ENCODE data around the gene CASK.

CASK gene

DNA sequence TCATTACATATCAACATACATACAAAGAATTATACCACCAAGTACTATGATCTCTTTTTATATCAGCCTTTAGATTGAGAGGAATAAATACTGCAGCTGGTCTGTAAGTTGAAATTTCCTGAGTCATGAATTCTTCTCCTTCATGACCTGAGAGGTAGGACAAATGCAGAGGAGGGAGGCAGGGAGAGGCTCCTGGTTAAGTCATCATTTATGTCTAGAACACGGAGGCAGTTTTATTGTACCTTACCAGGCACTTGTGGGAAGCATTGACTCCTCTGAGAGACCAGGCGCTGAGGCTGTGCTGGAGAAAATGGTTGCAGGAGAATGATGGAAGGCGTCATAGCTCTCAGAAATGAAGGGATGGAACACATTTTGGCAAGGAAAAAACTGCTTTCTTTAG lies 12.5 kb upstream of the CASK start:
- no peaks in the 10 kb centered on the region for H3K79me2 ChIP-seq
- H3K4me3 ChIP-seq (ENCODE audit: low read depth, low read length), result no peak overlapping the region
- TF ChIP-seq, protein P1, sequence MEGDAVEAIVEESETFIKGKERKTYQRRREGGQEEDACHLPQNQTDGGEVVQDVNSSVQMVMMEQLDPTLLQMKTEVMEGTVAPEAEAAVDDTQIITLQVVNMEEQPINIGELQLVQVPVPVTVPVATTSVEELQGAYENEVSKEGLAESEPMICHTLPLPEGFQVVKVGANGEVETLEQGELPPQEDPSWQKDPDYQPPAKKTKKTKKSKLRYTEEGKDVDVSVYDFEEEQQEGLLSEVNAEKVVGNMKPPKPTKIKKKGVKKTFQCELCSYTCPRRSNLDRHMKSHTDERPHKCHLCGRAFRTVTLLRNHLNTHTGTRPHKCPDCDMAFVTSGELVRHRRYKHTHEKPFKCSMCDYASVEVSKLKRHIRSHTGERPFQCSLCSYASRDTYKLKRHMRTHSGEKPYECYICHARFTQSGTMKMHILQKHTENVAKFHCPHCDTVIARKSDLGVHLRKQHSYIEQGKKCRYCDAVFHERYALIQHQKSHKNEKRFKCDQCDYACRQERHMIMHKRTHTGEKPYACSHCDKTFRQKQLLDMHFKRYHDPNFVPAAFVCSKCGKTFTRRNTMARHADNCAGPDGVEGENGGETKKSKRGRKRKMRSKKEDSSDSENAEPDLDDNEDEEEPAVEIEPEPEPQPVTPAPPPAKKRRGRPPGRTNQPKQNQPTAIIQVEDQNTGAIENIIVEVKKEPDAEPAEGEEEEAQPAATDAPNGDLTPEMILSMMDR (IDR thresholded peaks at IDR 0.05), result no peak
- H3K36me3 ChIP-seq (ENCODE audit: control insufficient read depth, insufficient read depth, low read length), result no peaks in the 10 kb centered on the region
- no peak overlapping the region for H2AFZ ChIP-seq
- H3K27me3 ChIP-seq (ENCODE audit: control insufficient read depth, insufficient read depth, low read length), result no peaks in the 10 kb centered on the region
- H3K27ac ChIP-seq, result no peak overlapping the region
- no peak overlapping the region for H3K9ac ChIP-seq
- no peaks in the 10 kb centered on the region for H3K4me1 ChIP-seq
- no peaks in the 10 kb centered on the region for H3K9me3 ChIP-seq (ENCODE audit: control insufficient read depth, low read length)
- no peak overlapping the region for H3K4me2 ChIP-seq (ENCODE audit: low read length)

DNA sequence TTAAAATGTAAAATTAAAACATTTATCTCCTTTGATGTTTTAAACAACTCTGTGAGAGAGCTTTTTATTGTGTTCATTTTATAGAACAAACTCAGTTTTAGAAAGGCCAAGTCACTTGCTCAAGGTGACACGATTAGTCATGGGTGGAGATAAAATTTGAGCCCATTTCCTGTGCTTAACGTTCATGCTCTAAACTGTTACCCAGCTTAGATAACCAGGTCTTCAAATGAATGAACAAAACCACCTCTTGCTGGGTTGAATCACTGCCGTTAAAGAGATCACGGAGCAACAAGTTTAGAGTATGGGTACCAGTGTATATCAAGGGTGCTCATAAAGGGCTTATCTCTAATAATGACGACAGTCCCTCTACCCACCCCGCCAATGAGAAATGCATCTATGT lies 10.2 kb upstream of the CASK start:
- Histone ChIP-seq H3K36me3 (ENCODE audit: control insufficient read depth, insufficient read depth, low read length) (no peaks in the 10 kb centered on the region), H3K4me2 (ENCODE audit: low read length) (no peak overlapping the region), H3K9me3 (ENCODE audit: control insufficient read depth, low read length) (no peaks in the 10 kb centered on the region), H3K4me3 (ENCODE audit: low read depth, low read length) (no peak overlapping the region), H3K79me2 (no peaks in the 10 kb centered on the region), H2AFZ (no peak overlapping the region), H3K27me3 (ENCODE audit: control insufficient read depth, insufficient read depth, low read length) (no peaks in the 10 kb centered on the region), H3K9ac (no peak overlapping the region), H3K27ac (no peak overlapping the region), H3K4me1 (no peaks in the 10 kb centered on the region)
- TF ChIP-seq, protein P1 (IDR thresholded peaks at IDR 0.05), result no peak

DNA sequence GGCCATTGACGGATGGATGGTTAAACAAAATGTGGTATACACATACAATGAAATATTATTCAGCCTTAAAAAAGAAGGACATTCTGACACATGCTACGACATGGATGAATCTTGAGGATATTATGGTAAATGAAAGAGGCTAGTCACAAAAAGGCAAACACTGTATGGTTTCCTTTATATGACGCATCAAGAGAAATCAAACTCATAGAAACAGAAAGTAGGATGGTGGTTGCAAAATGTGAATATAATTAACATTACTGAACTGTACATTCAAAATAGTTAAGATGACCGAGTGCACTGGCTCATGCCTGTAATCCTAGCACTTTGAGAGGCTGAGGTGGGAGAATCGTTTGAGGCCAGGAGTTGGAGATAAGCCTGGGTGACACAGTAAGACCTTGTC lies 9.5 kb upstream of the CASK start:
- Histone ChIP-seq H3K79me2 (no peaks in the 10 kb centered on the region), H3K4me2 (ENCODE audit: low read length) (no peak overlapping the region), H3K36me3 (ENCODE audit: control insufficient read depth, insufficient read depth, low read length) (no peaks in the 10 kb centered on the region), H3K4me1 (no peaks in the 10 kb centered on the region), H3K9me3 (ENCODE audit: control insufficient read depth, low read length) (no peaks in the 10 kb centered on the region), H3K9ac (no peak overlapping the region), H2AFZ (no peak overlapping the region), H3K27ac (no peak overlapping the region), H3K4me3 (ENCODE audit: low read depth, low read length) (no peak overlapping the region), H3K27me3 (ENCODE audit: control insufficient read depth, insufficient read depth, low read length) (no peaks in the 10 kb centered on the region)
- TF ChIP-seq, protein P1 (IDR thresholded peaks at IDR 0.05), result no peak

DNA sequence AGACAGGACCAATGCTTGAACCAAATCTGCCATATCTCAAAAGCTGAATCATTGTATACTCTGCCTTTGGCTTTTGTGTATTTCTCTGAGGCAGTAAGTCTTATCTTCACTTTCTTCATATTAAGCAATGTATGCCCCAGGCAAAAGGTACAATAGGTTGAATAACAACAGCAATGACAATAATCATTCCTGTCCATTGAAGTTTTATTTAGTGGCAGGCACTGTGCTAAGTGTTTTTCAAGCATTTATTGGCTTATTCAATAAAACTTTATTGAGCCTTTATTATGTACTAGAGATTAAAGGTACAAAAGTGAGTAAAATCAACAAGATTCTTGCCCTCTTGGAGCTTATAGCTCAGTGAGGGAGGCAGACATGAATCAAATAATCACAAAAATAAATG lies 8.2 kb upstream of the CASK start:
- Histone ChIP-seq H3K36me3 (ENCODE audit: control insufficient read depth, insufficient read depth, low read length) (no peaks in the 10 kb centered on the region), H3K27me3 (ENCODE audit: control insufficient read depth, insufficient read depth, low read length) (no peaks in the 10 kb centered on the region), H2AFZ (no peak overlapping the region), H3K9ac (no peak overlapping the region), H3K4me3 (ENCODE audit: low read depth, low read length) (no peak overlapping the region), H3K4me2 (ENCODE audit: low read length) (no peak overlapping the region), H3K9me3 (ENCODE audit: control insufficient read depth, low read length) (no peaks in the 10 kb centered on the region), H3K79me2 (no peaks in the 10 kb centered on the region), H3K4me1 (no peaks in the 10 kb centered on the region), H3K27ac (no peak overlapping the region)
- TF ChIP-seq, protein P1 (IDR thresholded peaks at IDR 0.05), result no peak

DNA sequence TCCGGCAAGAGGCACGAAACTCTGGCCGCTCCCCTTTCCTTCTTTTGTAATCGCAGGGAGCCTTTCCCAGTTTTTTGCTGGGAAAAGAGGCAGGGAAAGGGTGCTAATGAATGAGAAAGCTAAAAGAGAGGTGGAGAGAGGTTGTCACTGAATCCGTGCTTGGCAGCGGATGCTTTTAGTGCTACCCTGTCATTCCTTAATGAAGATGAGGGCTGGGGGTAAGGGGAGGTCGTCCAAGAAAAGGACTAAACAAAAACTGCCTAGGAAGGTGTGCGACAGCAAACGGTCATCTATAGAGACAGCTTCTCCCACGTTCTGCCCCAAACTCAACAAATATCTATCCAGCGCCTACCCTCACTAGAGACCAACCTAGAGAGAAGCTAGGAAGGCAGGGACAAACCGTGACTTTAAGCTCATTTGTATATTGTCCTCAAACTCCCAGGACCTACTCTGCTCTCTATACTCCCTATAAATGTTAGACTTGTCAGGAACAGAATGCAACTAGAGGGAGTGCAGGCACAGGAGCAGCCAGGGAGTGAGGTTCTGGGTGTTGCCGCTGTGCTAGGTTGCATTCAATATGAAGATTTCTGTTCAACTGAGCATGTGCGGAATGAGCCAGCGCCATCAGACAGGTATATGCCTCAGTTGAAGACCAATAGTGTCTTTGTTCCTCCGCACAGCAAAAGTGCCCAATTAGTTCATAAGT lies 777 bp upstream of the CASK start:
- Histone ChIP-seq H3K27me3 (ENCODE audit: control insufficient read depth, insufficient read depth, low read length) (no peaks in the 10 kb centered on the region), H3K79me2 (peaks cover 2% of the 10 kb centered on the region), H3K4me1 (no peaks in the 10 kb centered on the region), H2AFZ (peak overlapping the region; percentile 72), H3K4me2 (ENCODE audit: low read length) (peak overlapping the region; percentile 74), H3K9me3 (ENCODE audit: control insufficient read depth, low read length) (no peaks in the 10 kb centered on the region), H3K4me3 (ENCODE audit: low read depth, low read length) (peak overlapping the region; percentile 68), H3K9ac (no peak overlapping the region), H3K27ac (peak overlapping the region; percentile 70), H3K36me3 (ENCODE audit: control insufficient read depth, insufficient read depth, low read length) (no peaks in the 10 kb centered on the region)
- TF ChIP-seq, protein P1 (IDR thresholded peaks at IDR 0.05), result no peak

Measured in parathyroid adenoma (tissue), 2 donors.